ENCODE data around the gene PLEKHH1.
"Not testable (repeated sequence)": the region's sequence is repeated elsewhere in the genome, so short reads cannot be mapped to it uniquely, and the experiment has no call there.

The PLEKHH1 gene

DNA sequence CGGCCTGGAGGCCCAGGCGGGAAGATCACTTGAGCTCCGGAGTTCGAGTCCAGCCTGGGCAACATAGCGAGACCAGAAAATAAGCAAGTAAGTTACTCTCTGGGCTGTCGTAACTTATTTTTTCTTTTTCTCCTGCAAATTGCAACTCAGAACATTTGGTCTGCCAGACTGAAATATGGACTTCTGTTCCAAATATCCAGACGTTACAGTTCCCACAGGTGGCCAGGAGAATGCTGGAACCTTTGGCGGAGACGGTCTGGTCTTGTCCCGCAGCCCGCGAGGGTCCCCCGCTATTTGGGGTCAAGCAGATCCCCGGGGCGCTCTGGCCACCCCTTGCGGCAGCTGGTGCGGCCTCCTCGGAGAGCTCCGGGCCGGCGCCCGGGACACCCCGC lies 488 bp upstream of the PLEKHH1 start:
- Histone ChIP-seq H3K4me3 (ENCODE audit: extremely low read depth, insufficient read depth, low read length, poor library complexity, severe bottlenecking) (peak overlapping the region; percentile 55), H3K36me3 (ENCODE audit: control insufficient read depth, insufficient read depth, low read length) (no peaks in the 10 kb centered on the region), H3K27ac (ENCODE audit: low read depth, low read length, severe bottlenecking) (peak overlapping the region; percentile 29), H3K9me3 (ENCODE audit: control insufficient read depth, low read length) (no peaks in the 10 kb centered on the region), H3K4me1 (ENCODE audit: control insufficient read depth, insufficient read depth, low read length, poor library complexity, severe bottlenecking) (peaks cover 3% of the 10 kb centered on the region)
- WGBS, 2 experiments (ENCODE audit: insufficient coverage in 2 of 2) = 31 to 42% methylated on average over 14 to 20 of the region's 23 CpGs

DNA sequence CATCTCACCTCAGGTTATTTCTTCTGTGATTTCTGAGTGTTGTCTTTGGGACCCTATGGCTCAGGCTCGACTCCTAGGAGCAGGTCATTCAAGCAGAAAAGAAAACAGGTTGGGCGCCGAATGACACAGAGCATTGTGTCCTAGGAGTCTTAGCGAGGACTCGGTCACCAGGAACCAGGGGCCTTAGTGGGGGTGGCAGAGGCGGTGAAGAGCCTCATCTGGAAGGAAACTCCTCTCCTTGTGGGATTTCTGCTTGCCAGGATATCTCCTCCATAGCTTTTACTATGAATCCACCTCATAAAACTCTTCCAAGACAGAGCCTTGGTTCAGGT lies 630 bp downstream of the PLEKHH1 start:
- no peak overlapping the region for H3K27ac ChIP-seq (ENCODE audit: low read depth, low read length, severe bottlenecking)
- WGBS, 2 experiments (ENCODE audit: insufficient coverage in 2 of 2) = 8 to 10% methylated on average over 6 of the region's 6 CpGs

DNA sequence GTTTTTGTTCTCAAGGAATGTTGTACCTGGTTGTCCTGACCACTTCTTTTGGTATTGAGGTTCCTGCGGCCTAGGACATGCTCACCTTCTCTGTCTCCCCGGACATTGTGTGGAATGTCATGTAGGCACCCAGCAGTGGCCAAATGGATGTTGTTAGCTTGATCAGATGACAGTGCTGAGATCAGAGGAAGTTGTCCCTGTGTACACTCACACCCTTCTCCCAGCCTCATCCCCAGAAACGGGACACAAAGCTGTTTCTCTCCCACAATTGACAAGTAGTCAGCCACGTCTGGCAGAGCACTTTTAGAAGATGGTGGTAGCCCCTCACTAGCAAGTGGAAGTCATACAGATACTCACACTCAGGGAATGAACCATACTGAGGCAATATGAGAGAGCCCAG lies 3.0 kb downstream of the PLEKHH1 start:
- no peak overlapping the region for H3K27ac ChIP-seq (ENCODE audit: low read depth, low read length, severe bottlenecking)
- peaks cover 5% of the 10 kb centered on the region for H3K4me1 ChIP-seq (ENCODE audit: control insufficient read depth, insufficient read depth, low read length, poor library complexity, severe bottlenecking)
- no peaks in the 10 kb centered on the region for H3K36me3 ChIP-seq (ENCODE audit: control insufficient read depth, insufficient read depth, low read length)
- no peak overlapping the region for H3K4me3 ChIP-seq (ENCODE audit: extremely low read depth, insufficient read depth, low read length, poor library complexity, severe bottlenecking)
- 83 to 84% methylated on average over 3 to 4 of the region's 4 CpGs for WGBS, 2 experiments (ENCODE audit: insufficient coverage in 2 of 2)
- no peaks in the 10 kb centered on the region for H3K9me3 ChIP-seq (ENCODE audit: control insufficient read depth, low read length)

More for the DNA sequence above, 630 bp downstream of the PLEKHH1 start:
- Histone ChIP-seq H3K9me3 (ENCODE audit: control insufficient read depth, low read length) (no peaks in the 10 kb centered on the region), H3K4me3 (ENCODE audit: extremely low read depth, insufficient read depth, low read length, poor library complexity, severe bottlenecking) (peak overlapping the region; percentile 55), H3K36me3 (ENCODE audit: control insufficient read depth, insufficient read depth, low read length) (no peaks in the 10 kb centered on the region), H3K4me1 (ENCODE audit: control insufficient read depth, insufficient read depth, low read length, poor library complexity, severe bottlenecking) (peaks cover 3% of the 10 kb centered on the region)

DNA sequence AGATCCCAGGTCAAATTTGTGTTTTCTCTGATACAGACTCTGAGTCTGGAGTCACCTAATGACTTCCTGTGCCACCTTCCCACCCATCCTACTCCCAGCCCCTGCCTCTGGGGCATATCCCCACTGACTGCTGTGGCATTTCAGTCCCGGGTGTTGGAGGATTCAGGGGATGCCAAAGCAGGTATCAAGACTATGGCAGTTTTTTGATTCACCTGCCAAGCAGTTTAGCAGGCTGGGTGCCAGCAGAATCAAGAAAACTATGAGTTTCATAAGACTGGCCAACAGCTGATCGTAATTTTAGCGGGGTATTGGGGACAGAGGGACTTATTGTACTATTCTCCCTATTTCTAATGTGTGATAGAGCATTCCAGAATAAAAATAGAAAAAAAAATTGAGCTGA lies 4.6 kb downstream of the PLEKHH1 start:
- WGBS, 2 experiments (ENCODE audit: insufficient coverage in 2 of 2) = 100% methylated on average over 1 of the region's 3 CpGs
- peaks cover 5% of the 10 kb centered on the region for H3K4me1 ChIP-seq (ENCODE audit: control insufficient read depth, insufficient read depth, low read length, poor library complexity, severe bottlenecking)
- H3K4me3 ChIP-seq (ENCODE audit: extremely low read depth, insufficient read depth, low read length, poor library complexity, severe bottlenecking) = no peak overlapping the region

DNA sequence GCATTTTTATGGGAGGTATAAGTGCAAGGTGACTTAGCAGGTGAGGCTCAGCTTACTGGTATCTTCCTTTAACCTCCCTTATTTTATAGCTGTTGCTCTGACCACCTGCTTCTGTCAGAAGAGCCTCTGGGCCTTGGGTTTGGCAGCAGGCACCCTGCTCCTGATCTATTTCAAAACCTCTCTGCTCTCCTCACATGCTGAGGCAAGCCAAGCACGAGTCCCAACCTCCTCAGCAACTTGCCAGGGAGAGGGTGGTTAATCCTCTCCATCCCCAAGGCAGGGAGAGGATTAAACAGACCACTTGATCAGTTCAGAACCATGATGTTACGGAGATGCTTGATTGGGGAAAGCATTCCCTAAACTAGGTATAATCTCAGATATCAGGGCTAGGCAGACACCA lies 5.4 kb downstream of the PLEKHH1 start:
- H3K4me1 ChIP-seq (ENCODE audit: control insufficient read depth, insufficient read depth, low read length, poor library complexity, severe bottlenecking) = peaks cover 5% of the 10 kb centered on the region
- no peak overlapping the region for H3K4me3 ChIP-seq (ENCODE audit: extremely low read depth, insufficient read depth, low read length, poor library complexity, severe bottlenecking)
- WGBS, 2 experiments (ENCODE audit: insufficient coverage in 2 of 2) = no CpG with 5 or more reads among the region's 2 CpGs
- no peaks in the 10 kb centered on the region for H3K9me3 ChIP-seq (ENCODE audit: control insufficient read depth, low read length)
- no peak overlapping the region for H3K27ac ChIP-seq (ENCODE audit: low read depth, low read length, severe bottlenecking)
- no peaks in the 10 kb centered on the region for H3K36me3 ChIP-seq (ENCODE audit: control insufficient read depth, insufficient read depth, low read length)

More for the DNA sequence above, 4.6 kb downstream of the PLEKHH1 start:
- Histone ChIP-seq H3K36me3 (ENCODE audit: control insufficient read depth, insufficient read depth, low read length) (no peaks in the 10 kb centered on the region), H3K27ac (ENCODE audit: low read depth, low read length, severe bottlenecking) (no peak overlapping the region), H3K9me3 (ENCODE audit: control insufficient read depth, low read length) (no peaks in the 10 kb centered on the region)

DNA sequence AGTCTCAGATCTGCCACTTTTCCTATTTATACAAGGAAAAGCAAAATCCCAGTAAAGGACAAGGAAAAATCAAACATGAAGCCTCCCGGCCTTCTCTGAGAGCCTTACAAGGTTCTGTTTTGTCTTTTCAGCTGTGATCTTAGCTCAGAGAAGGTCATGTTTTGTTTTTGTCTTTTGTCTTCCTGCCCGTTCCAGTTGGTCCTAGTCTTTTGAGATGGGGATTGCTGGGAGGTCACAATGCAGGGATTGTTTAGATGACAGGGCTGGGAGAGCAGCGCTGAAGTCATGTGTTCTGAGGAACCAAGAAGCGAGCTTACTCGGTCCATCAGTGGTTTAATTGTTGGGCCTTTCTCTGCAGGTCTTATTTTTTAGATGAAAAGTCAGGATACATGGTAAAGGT lies 6.0 kb downstream of the PLEKHH1 start:
- Histone ChIP-seq H3K27ac (ENCODE audit: low read depth, low read length, severe bottlenecking) (peak overlapping the region; percentile 56), H3K4me1 (ENCODE audit: control insufficient read depth, insufficient read depth, low read length, poor library complexity, severe bottlenecking) (peaks cover 2% of the 10 kb centered on the region), H3K4me3 (ENCODE audit: extremely low read depth, insufficient read depth, low read length, poor library complexity, severe bottlenecking) (no peak overlapping the region), H3K9me3 (ENCODE audit: control insufficient read depth, low read length) (no peaks in the 10 kb centered on the region), H3K36me3 (ENCODE audit: control insufficient read depth, insufficient read depth, low read length) (no peaks in the 10 kb centered on the region)
- 30 to 67% methylated on average over 3 to 5 of the region's 5 CpGs for WGBS, 2 experiments (ENCODE audit: insufficient coverage in 2 of 2)

DNA sequence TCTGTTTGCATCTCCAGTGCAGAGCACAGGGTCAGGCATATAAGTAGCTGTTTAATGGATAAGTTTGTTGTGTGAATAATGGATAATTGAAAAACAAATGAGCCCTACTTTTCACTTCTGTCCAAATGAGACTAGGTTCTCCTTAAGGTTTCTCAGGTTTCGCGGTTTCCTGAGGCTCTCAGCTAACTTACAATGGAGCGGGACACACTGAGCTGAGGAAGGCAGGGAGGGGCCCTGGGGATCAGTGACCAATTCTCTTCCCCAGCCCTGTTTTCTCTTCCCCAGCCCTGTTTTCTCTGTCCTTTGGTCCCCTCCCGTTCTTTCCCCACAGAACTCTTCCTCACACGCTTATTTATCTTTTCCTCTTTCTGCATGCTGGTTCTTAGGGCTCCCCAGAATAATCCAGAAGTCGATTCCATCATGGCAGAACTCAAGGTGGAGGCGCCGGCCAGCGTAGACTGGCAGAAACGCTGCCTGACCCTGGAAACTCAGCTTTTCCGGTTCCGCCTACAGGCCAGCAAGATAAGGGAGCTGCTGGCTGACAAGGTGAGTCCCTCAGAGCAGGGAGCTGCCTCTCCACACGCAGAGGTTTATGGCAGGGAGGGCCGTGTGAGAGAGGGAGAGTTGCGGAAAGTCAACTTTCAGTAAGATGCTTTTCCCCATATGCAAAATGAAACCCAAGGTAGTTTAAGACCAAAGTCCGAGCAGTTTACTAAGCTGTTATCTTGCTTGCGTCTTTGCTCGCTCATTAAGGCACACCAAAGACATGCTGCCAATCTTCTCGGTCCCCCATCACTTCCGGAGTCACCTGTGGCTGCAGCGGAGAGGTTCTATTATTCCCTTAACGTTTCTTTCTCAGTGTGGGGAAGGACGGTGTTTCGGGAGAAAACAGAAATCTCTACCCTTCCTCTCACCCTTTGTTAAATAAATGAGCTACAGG lies 8.6 kb downstream of the PLEKHH1 start:
- H3K4me3 ChIP-seq (ENCODE audit: extremely low read depth, insufficient read depth, low read length, poor library complexity, severe bottlenecking) = no peak overlapping the region
- peaks cover 2% of the 10 kb centered on the region for H3K4me1 ChIP-seq (ENCODE audit: control insufficient read depth, insufficient read depth, low read length, poor library complexity, severe bottlenecking)
- H3K27ac ChIP-seq (ENCODE audit: low read depth, low read length, severe bottlenecking) = no peak overlapping the region
- H3K9me3 ChIP-seq (ENCODE audit: control insufficient read depth, low read length) = no peaks in the 10 kb centered on the region
- no peaks in the 10 kb centered on the region for H3K36me3 ChIP-seq (ENCODE audit: control insufficient read depth, insufficient read depth, low read length)
- WGBS, 2 experiments (ENCODE audit: insufficient coverage in 2 of 2) = 49 to 64% methylated on average over 15 to 20 of the region's 24 CpGs

DNA sequence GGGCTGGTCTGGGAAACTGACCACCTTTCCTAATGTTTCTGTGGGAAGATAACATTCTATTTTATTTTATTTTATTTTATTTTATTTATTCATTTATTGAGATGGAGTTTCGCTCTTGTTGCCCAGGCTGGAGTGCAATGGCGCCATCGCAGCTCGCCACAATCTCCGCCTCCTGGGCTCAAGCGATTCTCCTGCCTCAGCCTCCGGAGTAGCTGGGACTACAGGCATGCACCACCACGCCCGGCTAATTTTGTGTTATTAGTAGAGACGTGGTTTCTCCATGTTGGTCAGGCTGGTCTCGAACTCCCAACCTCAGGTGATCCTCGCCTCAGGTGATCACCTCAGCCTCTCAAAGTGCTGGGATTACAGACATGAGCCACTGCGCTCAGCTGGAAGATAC lies 9.5 kb downstream of the PLEKHH1 start:
- not testable (repeated sequence) for H3K4me3 ChIP-seq (ENCODE audit: extremely low read depth, insufficient read depth, low read length, poor library complexity, severe bottlenecking); H3K27ac ChIP-seq (ENCODE audit: low read depth, low read length, severe bottlenecking); H3K4me1 ChIP-seq (ENCODE audit: control insufficient read depth, insufficient read depth, low read length, poor library complexity, severe bottlenecking); H3K36me3 ChIP-seq (ENCODE audit: control insufficient read depth, insufficient read depth, low read length); H3K9me3 ChIP-seq (ENCODE audit: control insufficient read depth, low read length)
- WGBS, 2 experiments (ENCODE audit: insufficient coverage in 2 of 2) = 97% methylated on average over 10 to 11 of the region's 13 CpGs

DNA sequence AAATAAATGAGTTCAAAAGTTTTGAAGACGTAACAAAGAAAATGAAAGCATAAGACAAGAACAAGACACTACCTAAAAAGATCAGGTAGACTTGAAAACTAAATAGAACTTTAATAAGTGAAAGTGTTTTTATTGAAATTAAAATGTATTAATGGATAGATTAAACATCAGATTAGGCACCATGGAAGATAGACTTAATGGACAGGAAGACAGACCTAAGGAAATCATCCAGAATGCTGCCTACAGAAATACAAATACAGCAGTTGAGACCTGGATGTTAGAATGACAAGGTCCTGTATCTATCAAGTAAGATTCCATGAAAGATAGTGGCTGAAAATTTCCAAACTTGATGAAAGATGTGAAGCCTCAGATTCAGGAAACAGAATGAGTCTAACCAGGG lies 11.5 kb downstream of the PLEKHH1 start:
- Histone ChIP-seq H3K4me1 (ENCODE audit: control insufficient read depth, insufficient read depth, low read length, poor library complexity, severe bottlenecking) (no peaks in the 10 kb centered on the region), H3K9me3 (ENCODE audit: control insufficient read depth, low read length) (no peaks in the 10 kb centered on the region), H3K4me3 (ENCODE audit: extremely low read depth, insufficient read depth, low read length, poor library complexity, severe bottlenecking) (no peak overlapping the region), H3K27ac (ENCODE audit: low read depth, low read length, severe bottlenecking) (no peak overlapping the region), H3K36me3 (ENCODE audit: control insufficient read depth, insufficient read depth, low read length) (no peaks in the 10 kb centered on the region)
- WGBS, 2 experiments (ENCODE audit: insufficient coverage in 2 of 2) = no CpG with 5 or more reads among the region's 1 CpG

DNA sequence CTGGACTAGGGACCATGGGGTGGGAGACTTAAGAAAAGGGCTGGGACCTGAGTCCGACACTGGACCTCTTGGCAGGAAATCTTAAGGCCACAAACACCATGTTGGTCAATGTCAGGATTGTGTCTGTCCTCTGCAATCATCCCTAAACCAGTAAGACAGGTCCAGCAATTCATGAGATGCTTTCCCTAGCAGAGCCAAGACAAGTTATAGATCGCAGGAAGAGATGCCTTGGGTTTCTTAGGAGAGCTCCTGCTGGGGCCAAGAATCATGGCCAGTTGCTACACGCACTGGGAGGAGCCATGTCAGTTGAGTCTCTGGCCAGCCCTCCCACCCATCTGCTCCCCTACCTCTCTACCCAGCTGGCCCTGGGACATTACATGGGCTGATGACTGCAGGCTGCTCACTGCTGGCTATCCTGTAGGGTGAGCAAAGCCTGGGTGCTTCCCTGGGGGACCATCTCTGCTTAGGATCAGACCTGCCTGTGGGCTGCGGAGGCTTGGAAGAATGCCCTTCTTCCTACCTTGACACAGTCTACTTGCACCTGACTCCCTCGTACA lies 14.2 kb downstream of the PLEKHH1 start:
- Histone ChIP-seq H3K4me3 (ENCODE audit: extremely low read depth, insufficient read depth, low read length, poor library complexity, severe bottlenecking) (no peak overlapping the region), H3K4me1 (ENCODE audit: control insufficient read depth, insufficient read depth, low read length, poor library complexity, severe bottlenecking) (no peaks in the 10 kb centered on the region), H3K9me3 (ENCODE audit: control insufficient read depth, low read length) (no peaks in the 10 kb centered on the region), H3K27ac (ENCODE audit: low read depth, low read length, severe bottlenecking) (no peak overlapping the region), H3K36me3 (ENCODE audit: control insufficient read depth, insufficient read depth, low read length) (no peaks in the 10 kb centered on the region)
- WGBS, 2 experiments (ENCODE audit: insufficient coverage in 2 of 2) = 85 to 100% methylated on average over 2 of the region's 5 CpGs

DNA sequence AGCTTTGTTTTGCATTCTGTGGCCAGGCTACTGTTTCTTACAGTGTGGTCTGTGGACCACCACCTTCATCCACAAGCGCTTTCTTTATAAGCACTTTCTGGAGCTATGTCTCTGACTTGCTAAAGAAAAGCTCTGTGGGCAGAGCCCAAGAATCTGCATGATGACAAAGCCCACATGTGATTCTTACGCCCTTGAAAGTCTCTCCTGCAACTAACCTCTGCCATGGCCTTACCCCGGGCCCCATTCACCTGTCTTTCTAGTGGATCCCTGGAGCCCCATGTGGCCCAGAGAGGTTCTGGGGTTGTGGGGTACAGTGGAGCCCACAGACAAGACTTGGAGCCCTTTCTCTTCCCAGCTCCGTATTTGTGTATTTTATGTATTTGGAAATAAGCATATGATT lies 16.6 kb downstream of the PLEKHH1 start:
- H3K27ac ChIP-seq (ENCODE audit: low read depth, low read length, severe bottlenecking) = no peak overlapping the region
- H3K4me1 ChIP-seq (ENCODE audit: control insufficient read depth, insufficient read depth, low read length, poor library complexity, severe bottlenecking) = no peaks in the 10 kb centered on the region
- no peaks in the 10 kb centered on the region for H3K9me3 ChIP-seq (ENCODE audit: control insufficient read depth, low read length)
- 92 to 100% methylated on average over 2 of the region's 4 CpGs for WGBS, 2 experiments (ENCODE audit: insufficient coverage in 2 of 2)
- no peak overlapping the region for H3K4me3 ChIP-seq (ENCODE audit: extremely low read depth, insufficient read depth, low read length, poor library complexity, severe bottlenecking)
- H3K36me3 ChIP-seq (ENCODE audit: control insufficient read depth, insufficient read depth, low read length) = no peaks in the 10 kb centered on the region

All from mesodermal cell (in vitro differentiated cells).